Colonic mucosa (tissue), 4 donors: ENCODE data around the gene MTRF1. TPM values are rescaled to one million over a fixed set of nuclear protein-coding genes. Genes with fewer than 3 reads are reported as not detected.

Experiments
- DNase-seq: peaks from one replicate; pipeline ENCODE4 v3.0.0-alpha.2; 2020
- H3K27ac ChIP-seq: fragments of 200-600 bp; one replicate; pipeline ENCODE4 v1.8.0; 2021
- H3K27me3 ChIP-seq: fragments of 200-600 bp; one replicate; pipeline ENCODE4 v1.8.0; 2021
- H3K36me3 ChIP-seq: fragments of 200-600 bp; one replicate; pipeline ENCODE4 v1.8.0; 2021
- H3K4me1 ChIP-seq: fragments of 200-600 bp; one replicate; pipeline ENCODE4 v1.8.0; 2021; ENCODE audit warnings: mild to moderate bottlenecking
- H3K4me3 ChIP-seq: fragments of 200-600 bp; one replicate; pipeline ENCODE4 v1.8.0; 2021
- H3K9ac ChIP-seq, 2 donors: one replicate each; pipeline ENCODE4 v1.7.0; 2013; ENCODE audit warnings: control low read depth in 2 of 2, low read depth in 2 of 2, low read length in 2 of 2
- H3K9me3 ChIP-seq: fragments of 200-600 bp; one replicate; pipeline ENCODE4 v1.8.0; 2021
- intact Hi-C: fragments of 100-400 bp; cut with DNase I; formaldehyde crosslinking; loops from one replicate; pipeline ENCODE4 v1.14.1; 2022
- total RNA-seq, 2 donors: library from RNA; stranded (reverse); fragmentation: NEBNext Ultra II Directional in 1 of 2; extraction: Animal tissue kit (Norgen Biotek cat#: 25700) in 1 of 2; gene quantifications; one replicate each; pipeline ENCODE4 v1.2.1, GENCODE V29; 2021
- TF ChIP-seq, protein P1 (sequence below): fragments of 200-600 bp; IDR thresholded peaks from one replicate; pipeline ENCODE4 v1.8.0; 2022; ENCODE audit warnings: antibody characterized with exemption, mild to moderate bottlenecking
- donor health status: healthy.
- donor health status: DM: no; HTN: no; CAD: no.
- donor health status: DM: no; HTN: no; CAD: no.

Gene MTRF1, protein sequence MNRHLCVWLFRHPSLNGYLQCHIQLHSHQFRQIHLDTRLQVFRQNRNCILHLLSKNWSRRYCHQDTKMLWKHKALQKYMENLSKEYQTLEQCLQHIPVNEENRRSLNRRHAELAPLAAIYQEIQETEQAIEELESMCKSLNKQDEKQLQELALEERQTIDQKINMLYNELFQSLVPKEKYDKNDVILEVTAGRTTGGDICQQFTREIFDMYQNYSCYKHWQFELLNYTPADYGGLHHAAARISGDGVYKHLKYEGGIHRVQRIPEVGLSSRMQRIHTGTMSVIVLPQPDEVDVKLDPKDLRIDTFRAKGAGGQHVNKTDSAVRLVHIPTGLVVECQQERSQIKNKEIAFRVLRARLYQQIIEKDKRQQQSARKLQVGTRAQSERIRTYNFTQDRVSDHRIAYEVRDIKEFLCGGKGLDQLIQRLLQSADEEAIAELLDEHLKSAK
- total RNA-seq: 10 to 100 TPM; 11.4 to 16.3 TPM

DNA sequence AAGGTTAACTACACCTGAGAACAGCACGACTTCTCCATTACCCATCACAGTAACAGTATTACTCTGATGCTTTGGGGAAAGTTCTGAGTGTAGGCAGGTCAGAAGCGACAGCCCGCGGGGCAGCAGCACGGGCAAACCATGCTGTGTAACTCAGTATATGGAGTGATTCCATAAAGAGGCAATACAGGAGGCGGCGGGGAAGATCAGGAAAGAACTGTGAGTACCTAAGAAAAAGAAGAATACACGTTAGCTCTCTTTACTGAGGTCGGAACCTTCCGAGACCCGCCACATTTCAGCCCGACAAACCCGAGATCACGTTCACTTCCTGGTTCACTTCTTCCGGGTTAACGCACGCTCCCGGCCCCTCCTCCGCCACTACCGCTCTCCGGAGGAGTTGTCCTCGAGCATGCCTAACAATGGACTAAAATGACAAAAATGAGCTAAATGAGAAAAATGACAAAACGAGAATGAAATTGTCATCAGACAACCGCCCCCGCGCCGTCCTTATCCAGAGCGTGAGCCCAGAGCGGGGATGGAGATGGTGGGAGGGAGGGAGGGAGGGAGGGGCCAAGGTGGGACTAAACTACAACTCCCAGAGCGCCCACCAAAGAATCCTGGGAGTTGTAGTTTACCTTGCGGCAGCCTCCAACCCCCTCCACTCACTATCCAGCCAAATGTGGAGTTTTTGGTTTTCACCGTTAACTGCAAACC is at the start of gene MTRF1:
Gene MTRF1, minus strand, starts transcription at position 316 of the 711 bp plus-strand sequence. CDS start 2,669 bp downstream, outside the sequence.
- peak within 1 kb of the TSS; percentile 84 for H3K27ac ChIP-seq
- intact Hi-C loops: no loop called here
- no peaks in the 10 kb centered on the region for H3K9me3 ChIP-seq
- H3K9ac ChIP-seq: peak within 1 kb of the TSS; percentile 53 to 71
- peak; percentile 83 for DNase-seq
- TF ChIP-seq, protein P1, sequence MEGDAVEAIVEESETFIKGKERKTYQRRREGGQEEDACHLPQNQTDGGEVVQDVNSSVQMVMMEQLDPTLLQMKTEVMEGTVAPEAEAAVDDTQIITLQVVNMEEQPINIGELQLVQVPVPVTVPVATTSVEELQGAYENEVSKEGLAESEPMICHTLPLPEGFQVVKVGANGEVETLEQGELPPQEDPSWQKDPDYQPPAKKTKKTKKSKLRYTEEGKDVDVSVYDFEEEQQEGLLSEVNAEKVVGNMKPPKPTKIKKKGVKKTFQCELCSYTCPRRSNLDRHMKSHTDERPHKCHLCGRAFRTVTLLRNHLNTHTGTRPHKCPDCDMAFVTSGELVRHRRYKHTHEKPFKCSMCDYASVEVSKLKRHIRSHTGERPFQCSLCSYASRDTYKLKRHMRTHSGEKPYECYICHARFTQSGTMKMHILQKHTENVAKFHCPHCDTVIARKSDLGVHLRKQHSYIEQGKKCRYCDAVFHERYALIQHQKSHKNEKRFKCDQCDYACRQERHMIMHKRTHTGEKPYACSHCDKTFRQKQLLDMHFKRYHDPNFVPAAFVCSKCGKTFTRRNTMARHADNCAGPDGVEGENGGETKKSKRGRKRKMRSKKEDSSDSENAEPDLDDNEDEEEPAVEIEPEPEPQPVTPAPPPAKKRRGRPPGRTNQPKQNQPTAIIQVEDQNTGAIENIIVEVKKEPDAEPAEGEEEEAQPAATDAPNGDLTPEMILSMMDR: no peak
- H3K4me1 ChIP-seq: no peaks in the 10 kb centered on the region
- H3K36me3 ChIP-seq: no peaks in the 10 kb centered on the region
- peak within 1 kb of the TSS; percentile 59 for H3K4me3 ChIP-seq
- H3K27me3 ChIP-seq: no peaks in the 10 kb centered on the region

DNA sequence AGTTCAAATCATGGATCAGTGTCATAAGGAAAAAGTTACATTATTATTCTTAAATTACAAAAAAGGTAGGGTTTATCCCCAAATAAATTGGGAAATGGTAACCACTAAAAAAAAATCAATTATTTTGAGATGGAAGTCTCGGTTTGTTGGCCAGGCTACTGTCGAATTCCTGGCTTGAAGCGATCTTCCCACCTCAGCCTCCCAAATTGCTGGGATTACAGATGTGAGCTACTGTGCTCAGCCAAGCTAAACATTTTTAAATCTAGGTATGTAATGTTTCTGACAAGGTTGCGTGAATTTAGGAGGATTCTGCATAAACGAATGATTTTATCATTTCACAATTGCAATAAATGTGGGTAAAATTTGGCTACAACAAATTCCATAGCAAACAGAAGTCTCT is 49.7 kb upstream of the MTRF1 start:
- Histone ChIP-seq H3K36me3 (no peaks in the 10 kb centered on the region), H3K9ac (no peak overlapping the region), H3K4me3 (no peak overlapping the region), H3K4me1 (no peaks in the 10 kb centered on the region), H3K9me3 (no peaks in the 10 kb centered on the region), H3K27me3 (no peaks in the 10 kb centered on the region), H3K27ac (no peak overlapping the region)
- TF ChIP-seq, protein P1: no peak
- DNase-seq: no peak
- intact Hi-C loops: no loop called here

DNA sequence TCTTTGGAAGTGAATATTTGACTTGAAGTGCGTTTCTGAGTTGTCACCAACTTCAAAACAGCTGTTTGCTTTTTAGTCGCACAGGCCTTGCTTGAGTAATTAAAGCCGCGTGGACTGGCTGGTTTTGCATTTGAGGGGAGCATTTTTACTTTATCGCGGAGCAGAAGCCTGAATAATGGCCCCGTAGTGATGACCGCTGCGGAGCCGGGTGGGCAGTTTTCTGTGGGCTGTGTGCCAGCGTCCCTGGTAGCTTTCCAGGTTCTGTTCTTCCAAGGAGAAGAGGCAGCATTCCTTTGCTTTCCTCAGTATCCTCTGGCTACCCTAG is 48.8 kb upstream of the MTRF1 start:
- Histone ChIP-seq H3K27ac (peak overlapping the region; percentile 93), H3K4me3 (peak overlapping the region; percentile 85), H3K27me3 (no peaks in the 10 kb centered on the region), H3K4me1 (no peaks in the 10 kb centered on the region), H3K9me3 (no peaks in the 10 kb centered on the region), H3K9ac (peak overlapping the region; percentile 91 to 95), H3K36me3 (no peaks in the 10 kb centered on the region)
- peak; percentile 63 for DNase-seq
- intact Hi-C loops: no loop called here
- TF ChIP-seq, protein P1: no peak

DNA sequence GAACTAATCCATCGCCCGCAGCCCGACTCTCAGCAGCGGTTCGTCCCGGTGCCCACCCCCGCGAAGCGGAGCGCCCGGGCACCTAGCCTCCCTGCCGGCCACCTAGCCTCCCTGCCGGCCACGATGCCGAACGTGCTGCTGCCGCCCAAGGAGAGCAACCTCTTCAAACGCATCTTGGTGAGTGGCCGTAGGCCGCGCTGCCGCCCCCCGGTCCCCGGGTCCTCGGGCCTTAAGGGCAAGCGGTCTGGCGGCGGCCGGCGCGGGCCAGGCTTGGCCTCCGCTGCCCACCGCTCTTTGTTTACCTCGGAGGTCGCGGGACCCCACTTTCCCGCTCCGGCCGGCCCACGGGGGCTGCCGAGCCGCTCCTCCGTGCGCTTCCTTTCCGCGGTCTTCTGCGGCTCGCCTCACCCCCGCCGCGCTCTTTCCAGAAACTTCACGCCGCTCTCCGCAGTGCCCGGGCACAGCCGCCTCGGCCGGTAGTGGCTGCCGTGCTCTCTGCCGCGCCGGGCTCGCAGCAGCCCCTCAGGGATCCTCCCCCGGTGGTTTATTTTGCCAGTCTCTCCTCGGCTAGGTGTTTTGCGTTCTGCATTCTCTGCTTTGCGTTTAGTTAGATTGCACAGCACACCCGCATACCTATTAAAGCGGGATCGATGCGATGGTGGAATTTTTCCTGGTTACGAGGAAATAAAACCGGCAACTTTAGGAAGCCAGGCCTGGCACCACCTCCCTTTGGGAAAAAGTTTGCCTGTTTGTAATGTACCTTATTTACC is 48.2 kb upstream of the MTRF1 start:
- TF ChIP-seq, protein P1: no peak
- Histone ChIP-seq H3K4me3 (peak overlapping the region; percentile 85), H3K9ac (peak overlapping the region; percentile 91 to 95), H3K4me1 (no peaks in the 10 kb centered on the region), H3K9me3 (no peaks in the 10 kb centered on the region), H3K36me3 (no peaks in the 10 kb centered on the region), H3K27ac (peak overlapping the region; percentile 93), H3K27me3 (no peaks in the 10 kb centered on the region)
- DNase-seq: peak; percentile 70
- intact Hi-C loops: no loop called here

DNA sequence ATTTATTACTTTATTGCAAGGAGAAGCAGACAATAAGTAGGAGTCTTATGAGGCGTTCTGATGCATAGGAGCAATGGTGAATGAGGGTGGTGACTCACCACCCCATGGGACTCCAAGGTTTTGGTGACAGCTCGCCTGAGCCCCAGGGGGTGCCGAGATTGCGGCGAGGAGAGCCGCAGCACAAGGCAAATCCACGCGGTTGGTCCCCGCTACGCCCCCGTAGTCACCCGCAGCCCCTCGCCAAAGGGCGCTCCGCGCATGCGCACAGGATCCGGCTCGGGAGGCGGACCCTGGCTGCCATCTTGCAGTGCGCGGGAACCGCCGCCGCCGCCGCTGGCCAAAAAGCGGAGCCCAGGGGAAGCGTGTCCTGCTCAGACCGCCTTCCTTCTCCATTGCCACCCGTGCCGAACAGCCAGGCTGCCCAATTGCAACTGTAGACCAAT is 47.6 kb upstream of the MTRF1 start, which contains the start of gene NAA16:
Gene NAA16, plus strand, starts transcription at position 305 of the 443 bp plus-strand sequence. CDS start 262 bp downstream, outside the sequence.
- DNase-seq: peak; percentile 88
- no peaks in the 10 kb centered on the region for H3K36me3 ChIP-seq
- peak within 1 kb of the TSS; percentile 85 for H3K4me3 ChIP-seq
- intact Hi-C loops: no loop called here
- H3K9ac ChIP-seq: peak within 1 kb of the TSS; percentile 91 to 95
- peak within 1 kb of the TSS; percentile 93 for H3K27ac ChIP-seq
- no peaks in the 10 kb centered on the region for H3K9me3 ChIP-seq
- TF ChIP-seq, protein P1: no peak
- no peaks in the 10 kb centered on the region for H3K4me1 ChIP-seq
- no peaks in the 10 kb centered on the region for H3K27me3 ChIP-seq
